Activated CD4-positive, alpha-beta T cell treated with anti-CD3 and anti-CD28 coated beads for 4 hours (primary cell): ENCODE measurements around the gene HSF2BP.

Experiments
- DNase-seq, 2 donors: peaks; one replicate each; pipeline ENCODE4 v3.0.0-alpha.2; 2020

Gene HSF2BP

GRCh38 chr21:43648171-43648570, 11.1 kb downstream of the HSF2BP start:
- no peak for DNase-seq

DNA sequence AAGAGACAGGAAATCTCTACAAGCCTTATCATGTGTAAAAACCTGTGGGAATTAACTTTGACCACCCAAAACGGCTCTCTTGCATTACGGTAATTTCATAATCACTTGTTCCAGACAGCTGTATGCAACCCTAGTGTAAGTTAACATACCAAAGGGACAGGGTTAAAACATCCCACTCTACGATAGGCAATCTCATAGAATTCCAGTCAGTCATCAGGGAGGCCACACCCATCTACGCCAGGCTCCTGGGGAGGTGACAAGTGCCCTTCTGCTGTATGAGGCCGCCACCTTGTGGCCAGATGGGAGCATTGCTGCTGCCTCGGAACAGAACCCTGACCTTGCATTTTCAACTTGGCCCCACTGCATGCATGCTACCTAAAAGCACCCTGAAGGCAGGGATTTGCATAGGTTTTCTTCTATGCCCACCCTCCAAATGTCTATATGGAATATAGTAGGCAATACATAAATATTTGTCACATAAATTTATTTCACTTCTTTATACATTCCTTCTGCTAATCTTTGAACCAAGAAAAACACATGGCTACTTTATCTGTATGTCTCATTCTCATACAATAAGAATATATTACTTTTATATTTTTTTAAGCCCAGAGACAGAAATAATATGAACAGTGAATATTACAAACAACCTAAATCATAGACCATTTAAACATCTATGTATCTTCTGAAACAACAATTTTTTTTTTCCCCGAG, 12.6 kb downstream of the HSF2BP start:
- DNase-seq = peak; percentile 84 to 90

GRCh38 chr21:43645976-43646375, 13.3 kb downstream of the HSF2BP start:
- no peak for DNase-seq

- no peak for DNase-seq
Measured at GRCh38 chr21:43645136-43645891, 14.0 kb downstream of the HSF2BP start.

DNA sequence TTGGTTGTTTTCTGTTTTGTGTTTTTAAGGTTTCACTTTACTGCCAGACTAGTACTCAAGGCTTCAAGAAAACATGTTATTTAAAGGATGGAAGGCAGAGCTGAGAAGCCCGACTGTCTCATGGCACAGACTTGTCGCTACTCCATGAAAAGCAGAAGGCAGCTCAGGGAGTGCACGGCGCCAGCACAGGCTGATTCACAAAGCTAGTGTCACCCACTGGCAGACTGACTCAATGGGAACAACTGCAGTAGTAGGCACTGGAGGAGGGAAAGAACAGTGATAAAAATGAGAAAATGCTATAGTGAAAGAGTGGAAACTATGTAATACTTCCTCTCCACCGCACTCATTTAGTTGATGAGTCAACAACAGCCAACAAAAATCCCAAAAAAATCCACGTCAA, 14.7 kb downstream of the HSF2BP start:
- DNase-seq = no peak

GRCh38 chr21:43644071-43644470, 15.2 kb downstream of the HSF2BP start:
- DNase-seq = no peak

DNA sequence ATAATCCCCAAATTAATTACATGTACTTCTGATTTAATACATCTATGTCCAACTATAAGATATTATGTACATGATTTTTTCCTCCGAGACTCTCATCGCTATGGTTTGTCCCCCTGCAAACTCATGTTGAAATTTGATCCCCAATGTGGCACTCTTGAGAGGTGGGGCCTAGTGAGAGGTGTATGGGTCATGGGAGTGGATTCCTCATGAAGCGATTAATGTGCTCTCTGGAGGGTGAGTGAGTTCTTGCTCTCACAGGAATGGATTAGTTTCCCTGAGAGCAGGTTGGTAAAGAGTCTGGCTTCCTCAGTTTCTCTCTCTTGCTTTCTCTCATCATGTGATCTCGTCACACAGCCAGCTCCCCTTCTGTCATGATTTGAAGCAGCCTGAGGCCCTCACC, 16.1 kb downstream of the HSF2BP start:
- DNase-seq = no peak

GRCh38 chr21:43640400-43640799, 18.9 kb downstream of the HSF2BP start:
- no peak for DNase-seq

GRCh38 chr21:43639470-43640353, 19.6 kb downstream of the HSF2BP start:
- no peak for DNase-seq

DNA sequence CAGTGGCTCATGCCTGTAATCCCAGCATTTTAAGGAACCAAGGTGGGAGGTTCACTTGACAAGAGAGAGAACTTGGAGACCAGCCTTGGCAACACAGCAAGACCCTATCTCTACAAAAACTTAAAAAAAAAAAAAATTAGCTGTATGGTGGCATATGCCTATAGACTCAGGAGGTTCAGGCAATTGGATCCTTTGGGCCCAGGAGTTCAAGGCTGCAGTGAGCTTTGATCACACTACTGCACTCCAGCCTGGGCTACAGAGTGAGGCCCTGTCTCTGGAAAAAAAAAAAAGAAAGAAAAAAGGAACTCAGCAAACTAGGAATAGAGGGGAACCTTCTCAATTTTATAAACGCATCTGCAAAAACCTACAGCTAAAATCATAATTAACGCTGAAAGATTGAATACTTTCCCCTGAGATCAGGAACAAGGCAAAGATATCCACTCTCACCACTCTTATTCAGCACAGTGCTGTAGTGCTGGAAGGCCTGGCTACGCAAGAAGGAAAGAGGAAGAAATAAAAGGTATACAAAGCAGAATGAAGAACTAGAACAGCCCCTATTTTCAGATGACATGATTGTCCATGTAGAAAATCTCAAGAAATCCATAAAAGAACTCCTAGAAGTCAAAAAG, 21.6 kb downstream of the HSF2BP start:
- DNase-seq = no peak

DNA sequence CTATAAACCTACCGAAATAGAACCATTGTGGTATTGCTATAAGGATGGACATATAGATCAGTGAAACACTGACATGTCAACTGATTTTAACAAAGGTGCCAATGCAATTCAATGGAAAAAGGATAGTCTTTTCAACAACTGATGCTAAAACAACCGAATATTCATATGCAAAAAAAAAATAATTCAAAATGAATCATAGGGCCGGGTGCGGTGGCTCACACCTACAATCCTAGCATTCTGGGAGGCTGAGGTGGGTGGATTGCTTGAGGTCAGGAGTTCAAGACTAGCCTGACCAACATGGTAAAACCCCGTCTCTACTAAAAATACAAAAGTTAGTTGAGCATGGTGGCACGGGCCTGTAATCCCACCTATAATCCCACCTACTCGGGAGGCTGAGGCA, 23.9 kb downstream of the HSF2BP start:
- DNase-seq = no peak

DNA sequence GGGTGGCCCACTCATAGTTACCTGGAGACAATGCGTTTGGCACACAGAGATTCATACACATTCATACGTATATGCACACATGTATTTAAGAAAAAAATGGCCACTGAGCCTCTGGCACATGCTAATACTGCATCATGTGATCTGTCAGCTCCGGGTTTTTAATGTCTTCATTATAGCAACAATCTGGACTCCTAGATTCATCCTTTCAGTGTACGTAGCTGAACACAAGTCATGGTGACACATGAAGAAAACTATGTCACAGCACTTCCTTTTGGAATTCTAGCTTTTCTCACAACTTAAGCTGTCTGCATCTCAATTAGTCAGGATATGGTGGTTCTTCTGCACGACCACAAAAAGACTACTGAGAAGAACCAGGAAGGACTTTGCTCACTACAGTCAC, 24.7 kb downstream of the HSF2BP start:
- DNase-seq = no peak

DNA sequence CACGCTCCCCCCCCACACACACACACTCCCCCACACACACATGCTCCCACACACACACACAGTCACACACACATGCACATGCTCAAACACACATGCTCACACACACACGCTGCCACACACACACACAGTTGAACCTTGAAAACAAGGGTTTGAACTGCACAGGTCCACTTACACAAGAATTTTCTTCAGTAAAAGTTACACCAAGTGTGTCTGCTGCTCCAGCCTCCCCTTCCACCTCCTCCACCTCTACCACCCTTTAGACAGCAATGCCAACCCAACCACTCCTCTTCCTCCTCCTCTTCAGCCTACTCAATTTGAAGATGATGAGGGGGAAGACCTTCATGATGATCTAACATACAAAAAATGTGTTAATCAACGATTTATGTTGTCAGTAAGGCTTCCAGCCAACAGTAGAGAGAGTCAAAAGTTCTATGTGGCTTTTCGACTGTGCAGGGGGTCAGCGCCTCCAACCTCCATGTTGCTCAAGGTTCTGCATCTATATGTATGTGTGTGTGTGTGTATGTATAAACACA, 26.8 kb downstream of the HSF2BP start:
- no peak for DNase-seq

- DNase-seq = no peak
Measured at GRCh38 chr21:43631411-43632107, 27.7 kb downstream of the HSF2BP start.

DNA sequence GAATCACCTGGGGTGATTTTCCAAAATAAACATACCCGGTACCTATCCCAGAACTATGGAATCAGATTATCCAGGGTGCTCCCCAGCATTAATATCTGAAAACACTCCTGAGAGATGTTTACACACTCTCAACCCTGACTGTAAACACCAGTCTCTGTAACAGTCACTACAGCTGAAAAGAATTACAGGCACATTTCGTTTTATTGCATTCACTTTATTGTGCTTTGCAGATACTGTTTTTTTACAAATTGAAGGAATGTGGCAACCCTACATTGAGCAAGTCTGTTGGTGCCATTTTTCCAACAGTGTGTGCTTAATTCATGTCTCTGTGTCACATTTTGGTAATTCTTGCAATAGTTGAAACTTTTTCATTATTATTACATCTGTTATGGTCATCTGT, 31.8 kb downstream of the HSF2BP start:
- DNase-seq = no peak

GRCh38 chr21:43626390-43626789, 32.9 kb downstream of the HSF2BP start:
- no peak for DNase-seq

- DNase-seq = no peak
Measured at GRCh38 chr21:43624339-43624738, 34.9 kb downstream of the HSF2BP start.

DNA sequence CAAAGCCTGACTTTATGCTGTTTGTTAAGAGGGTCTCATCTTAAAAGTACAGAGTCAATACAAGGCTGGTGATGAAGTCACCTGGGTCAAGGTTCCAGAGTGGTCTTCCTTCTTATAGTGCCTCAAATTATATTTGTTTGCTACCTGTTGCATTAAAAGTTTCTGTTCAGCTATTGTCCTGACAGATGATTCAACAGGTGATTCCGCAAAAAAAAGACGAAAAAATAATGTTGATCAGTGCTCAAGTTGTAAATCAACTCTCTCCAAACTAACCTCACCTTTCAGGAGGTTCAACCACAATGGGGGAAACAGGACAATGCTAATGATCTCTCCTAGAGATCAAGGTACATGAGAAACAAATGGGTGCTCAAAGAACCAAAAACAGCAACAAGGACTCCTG, 35.7 kb downstream of the HSF2BP start:
- no peak for DNase-seq

GRCh38 chr21:43622796-43623195, 36.5 kb downstream of the HSF2BP start:
- DNase-seq = no peak

DNA sequence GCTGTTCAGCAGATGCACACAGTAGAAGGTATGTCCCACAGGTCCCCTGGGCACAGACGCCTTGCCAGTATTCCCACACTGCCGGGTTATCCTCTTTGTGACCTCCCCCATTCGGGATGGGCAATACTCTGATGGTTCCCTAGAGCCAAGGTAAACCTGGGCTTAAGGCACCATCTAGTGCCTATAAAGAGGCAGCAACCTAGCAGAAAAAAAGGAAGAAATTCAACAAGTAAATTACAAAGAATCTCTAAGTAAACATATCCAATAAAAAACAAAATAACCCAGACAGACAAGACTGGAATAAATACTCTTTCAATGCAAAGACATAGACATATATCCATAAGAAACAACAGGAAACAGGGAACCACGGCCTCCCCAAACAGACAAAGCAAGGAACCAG, 39.4 kb downstream of the HSF2BP start:
- DNase-seq = no peak

DNA sequence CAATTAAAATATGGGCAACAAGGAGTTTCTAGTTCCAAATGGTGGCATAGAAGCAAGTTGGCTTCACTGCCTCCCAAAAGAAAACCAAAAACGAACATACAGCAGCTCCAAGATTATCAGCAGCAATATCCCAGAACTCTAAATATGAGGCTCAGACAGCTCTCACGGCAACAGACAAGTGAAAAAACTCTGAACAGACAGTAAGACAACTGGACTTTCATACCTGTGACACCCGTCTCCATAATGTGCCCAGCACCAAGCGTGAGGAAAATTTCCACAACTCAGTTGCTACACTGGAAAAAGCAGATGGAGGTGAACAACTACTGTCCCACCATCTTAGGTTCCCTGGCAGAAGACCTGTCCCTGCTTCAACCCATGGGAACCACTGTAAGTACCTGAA, 39.9 kb downstream of the HSF2BP start:
- DNase-seq = no peak

DNA sequence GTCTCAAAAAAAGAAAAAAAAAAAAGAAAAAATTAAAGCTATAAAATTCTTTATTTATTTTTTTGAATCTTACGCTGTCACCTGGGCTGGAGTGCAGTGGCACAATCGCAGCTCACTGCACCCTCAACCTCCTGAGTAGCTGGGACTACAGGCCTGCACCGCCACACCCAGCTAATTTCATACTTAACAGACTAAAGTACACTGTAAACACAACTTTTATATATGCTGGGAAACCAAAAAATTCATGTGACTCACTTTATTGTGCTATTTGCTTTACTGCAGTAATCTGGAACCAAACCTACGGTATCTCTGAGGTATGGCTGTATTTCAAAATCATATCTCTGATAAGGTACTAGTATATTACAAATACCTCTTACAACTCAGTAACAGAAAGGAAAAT, 40.3 kb downstream of the HSF2BP start:
- DNase-seq = no peak
